Esophagus squamous epithelium (tissue), 5 donors: ENCODE data around the gene SERINC3. TPM values are rescaled to one million over a fixed set of nuclear protein-coding genes. Genes with fewer than 3 reads are reported as not detected.

Experiments
- DNase-seq: peaks from one replicate; lab custom pipeline; 2025; lab: John Stamatoyannopoulos, UW
- H3K27ac ChIP-seq, 4 donors: fragments of 200-600 bp; sonication (generic); one replicate each; pipeline ENCODE4 v1.5.1; 2016 to 2019; ENCODE audit warnings: mild to moderate bottlenecking in 1 of 4
- H3K27me3 ChIP-seq, 4 donors: fragments of 200-600 bp; sonication (generic); 1 replicate in 3 of 4; 2 replicates in 1 of 4; pipeline versions ENCODE4 v1.5.1 to v1.6.0; 2017 to 2021; ENCODE audit warnings: antibody characterized with exemption in 1 of 4
- H3K36me3 ChIP-seq, 3 donors: fragments of 200-600 bp; sonication (generic); one replicate each; pipeline ENCODE4 v1.5.1; 2016 to 2019
- H3K4me1 ChIP-seq, 3 donors: fragments of 200-600 bp; sonication (generic); one replicate each; pipeline ENCODE4 v1.5.1; 2017 to 2019
- H3K4me3 ChIP-seq, 4 donors: fragments of 200-600 bp; sonication (generic); 1 replicate in 3 of 4; 2 replicates in 1 of 4; pipeline ENCODE4 v1.5.1; 2016 to 2019; ENCODE audit warnings: mild to moderate bottlenecking in 2 of 4, moderate library complexity in 1 of 4
- H3K9me3 ChIP-seq, 3 donors: fragments of 200-600 bp; sonication (generic); one replicate each; pipeline ENCODE4 v1.5.1; 2016 to 2019
- POLR2A ChIP-seq, 4 donors: fragments of 450-650 bp; IDR thresholded peaks; one replicate each; pipeline ENCODE4 v1.6.1; 2017; ENCODE audit warnings: antibody characterized with exemption in 4 of 4, mild to moderate bottlenecking in 4 of 4, moderate library complexity in 3 of 4
- WGBS, 2 donors: methylation state at CpG; one replicate each; pipeline ENCODE4 v1.1.5; 2018; 5-methylcytosine and 5-hydroxymethylcytosine counted together
- intact Hi-C: fragments of 100-400 bp; cut with DNase I; formaldehyde crosslinking; loops from one replicate; pipeline ENCODE4 v1.15.0; 2022
- total RNA-seq, 4 donors: library from RNA; depleted of rRNA; stranded (reverse); fragments of >200 nt; gene quantifications; one replicate each; pipeline ENCODE4 v1.1.0, GENCODE V29; 2016
- TF ChIP-seq, protein P1 (sequence below), 6 experiments: fragments of 450-650 bp in 4 of 6; fragments of 200-600 bp in 2 of 6; sonication (generic) in 2 of 6; IDR thresholded peaks; one replicate each; pipeline ENCODE4 v1.5.1; 2016 to 2019; ENCODE audit warnings: antibody characterized with exemption in 6 of 6, mild to moderate bottlenecking in 4 of 6, moderate library complexity in 4 of 6
- donor health status: DM: yes; HTN: yes; CAD: no.

The SERINC3 gene
- total RNA-seq, 4 donors from 2014 or later = 41.7 to 83.9 (median 59.4) TPM

DNA sequence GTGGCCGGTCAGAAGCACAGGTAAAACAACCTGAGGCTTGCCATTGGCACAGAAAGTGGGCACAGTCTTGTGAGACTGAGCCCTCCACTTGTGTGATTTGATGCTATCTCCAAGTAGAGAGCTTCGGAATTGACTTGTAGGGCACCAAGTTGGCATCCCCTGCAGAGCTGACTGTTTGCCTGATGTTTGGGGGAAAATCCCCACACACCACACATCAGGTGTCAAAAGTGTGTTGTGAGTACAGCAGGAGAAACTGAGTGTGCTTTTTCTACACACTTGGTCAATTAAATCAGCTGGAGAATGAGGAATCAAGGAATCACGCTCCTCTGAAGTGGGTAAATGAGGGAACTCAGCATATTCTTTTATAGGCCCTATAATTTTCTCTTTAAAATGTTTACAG is 989 bp downstream of the SERINC3 start:
- TF ChIP-seq, protein P1, sequence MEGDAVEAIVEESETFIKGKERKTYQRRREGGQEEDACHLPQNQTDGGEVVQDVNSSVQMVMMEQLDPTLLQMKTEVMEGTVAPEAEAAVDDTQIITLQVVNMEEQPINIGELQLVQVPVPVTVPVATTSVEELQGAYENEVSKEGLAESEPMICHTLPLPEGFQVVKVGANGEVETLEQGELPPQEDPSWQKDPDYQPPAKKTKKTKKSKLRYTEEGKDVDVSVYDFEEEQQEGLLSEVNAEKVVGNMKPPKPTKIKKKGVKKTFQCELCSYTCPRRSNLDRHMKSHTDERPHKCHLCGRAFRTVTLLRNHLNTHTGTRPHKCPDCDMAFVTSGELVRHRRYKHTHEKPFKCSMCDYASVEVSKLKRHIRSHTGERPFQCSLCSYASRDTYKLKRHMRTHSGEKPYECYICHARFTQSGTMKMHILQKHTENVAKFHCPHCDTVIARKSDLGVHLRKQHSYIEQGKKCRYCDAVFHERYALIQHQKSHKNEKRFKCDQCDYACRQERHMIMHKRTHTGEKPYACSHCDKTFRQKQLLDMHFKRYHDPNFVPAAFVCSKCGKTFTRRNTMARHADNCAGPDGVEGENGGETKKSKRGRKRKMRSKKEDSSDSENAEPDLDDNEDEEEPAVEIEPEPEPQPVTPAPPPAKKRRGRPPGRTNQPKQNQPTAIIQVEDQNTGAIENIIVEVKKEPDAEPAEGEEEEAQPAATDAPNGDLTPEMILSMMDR (IDR thresholded peaks at IDR 0.05) = no peak
- no peak for TF ChIP-seq POLR2A (IDR thresholded peaks at IDR 0.05)
- peaks cover 3 to 62% (median 39%) of the 10 kb centered on the region in 3 donors for H3K4me1 ChIP-seq

DNA sequence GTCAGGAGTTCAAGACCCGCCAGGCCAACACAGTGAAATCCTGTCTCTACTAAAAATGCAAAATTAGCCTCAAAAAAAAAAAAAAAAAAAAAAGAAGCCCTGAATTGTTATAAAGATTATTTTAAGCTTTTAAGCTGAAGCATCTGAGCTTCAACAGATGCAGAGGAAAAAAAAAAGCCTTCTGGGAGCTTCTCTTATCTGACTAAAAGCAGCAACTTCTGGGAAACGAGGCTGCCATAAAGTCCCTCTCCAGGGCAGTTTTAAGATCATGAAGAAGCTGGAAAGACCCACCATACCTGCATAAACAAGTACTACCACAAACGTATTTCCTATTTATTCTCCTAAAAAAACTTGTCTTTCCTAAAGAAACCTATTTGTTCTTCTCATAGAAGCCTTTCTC is 3.6 kb downstream of the SERINC3 start:
- 51 to 52% methylated on average over 3 of the region's 3 CpGs for WGBS, 2 donors
- no peak for TF ChIP-seq POLR2A (IDR thresholded peaks at IDR 0.05)
- TF ChIP-seq, protein P1 (IDR thresholded peaks at IDR 0.05) = no peak
- peaks cover 0 to 25% (median 0%) of the 10 kb centered on the region in 3 donors for H3K36me3 ChIP-seq
- no peaks in the 10 kb centered on the region for H3K27me3 ChIP-seq
- H3K4me1 ChIP-seq = peaks cover 3 to 87% (median 46%) of the 10 kb centered on the region in 3 donors
- no peaks in the 10 kb centered on the region for H3K9me3 ChIP-seq
- intact Hi-C loops = no loop called here
- DNase-seq = no peak
- peak overlapping the region in 2 of 4 donors; percentile 34 to 37 for H3K27ac ChIP-seq
- no peak overlapping the region for H3K4me3 ChIP-seq

More for the DNA sequence above, 989 bp downstream of the SERINC3 start:
- DNase-seq = no peak
- peak overlapping the region; percentile 97 to 100 (median 98) for H3K27ac ChIP-seq
- no peaks in the 10 kb centered on the region for H3K9me3 ChIP-seq
- H3K27me3 ChIP-seq = no peaks in the 10 kb centered on the region
- H3K36me3 ChIP-seq = peaks cover 0 to 11% (median 0%) of the 10 kb centered on the region in 3 donors
- intact Hi-C loops = no loop called here
- WGBS, 2 donors = 47 to 71% methylated on average over 3 of the region's 3 CpGs
- H3K4me3 ChIP-seq = peak overlapping the region; percentile 81 to 100 (median 91)

DNA sequence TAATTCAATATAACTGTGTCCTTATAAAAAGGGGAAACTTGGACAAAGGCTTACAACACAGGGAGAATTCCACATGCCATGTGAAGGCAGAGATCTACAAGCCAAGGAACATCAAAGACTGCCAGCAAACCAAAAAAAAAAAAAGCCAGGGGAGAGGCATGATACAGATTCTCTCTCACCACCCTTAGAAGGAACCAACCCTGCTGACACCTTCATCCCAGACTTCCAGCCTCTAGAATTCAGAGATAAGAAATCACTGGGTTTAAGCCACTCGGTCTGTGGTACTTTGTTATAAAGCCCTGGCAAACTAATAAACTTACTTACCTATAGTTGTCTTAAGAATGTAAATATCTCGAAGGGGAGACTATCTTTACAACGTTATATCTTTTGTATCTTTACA is 4.4 kb downstream of the SERINC3 start:
- H3K9me3 ChIP-seq = no peaks in the 10 kb centered on the region
- TF ChIP-seq, protein P1 (IDR thresholded peaks at IDR 0.05) = no peak
- TF ChIP-seq POLR2A (IDR thresholded peaks at IDR 0.05) = no peak
- peak overlapping the region in 3 of 4 donors; percentile 15 to 37 (median 34) for H3K27ac ChIP-seq
- peaks cover 3 to 88% (median 46%) of the 10 kb centered on the region in 3 donors for H3K4me1 ChIP-seq
- peaks cover 0 to 33% (median 0%) of the 10 kb centered on the region in 3 donors for H3K36me3 ChIP-seq
- intact Hi-C loops = no loop called here
- H3K4me3 ChIP-seq = no peak overlapping the region
- 51 to 76% methylated on average over 3 of the region's 3 CpGs for WGBS, 2 donors
- no peaks in the 10 kb centered on the region for H3K27me3 ChIP-seq
- no peak for DNase-seq

- H3K27ac ChIP-seq = peak overlapping the region in 3 of 4 donors; percentile 5 to 34 (median 19)
- no peak overlapping the region for H3K4me3 ChIP-seq
- no peaks in the 10 kb centered on the region for H3K9me3 ChIP-seq
- H3K27me3 ChIP-seq = no peaks in the 10 kb centered on the region
- no peak for DNase-seq
- peaks cover 3 to 84% (median 46%) of the 10 kb centered on the region in 3 donors for H3K4me1 ChIP-seq
- intact Hi-C loops = no loop called here
- WGBS, 2 donors = 50 to 60% methylated on average over 4 to 7 of the region's 7 CpGs
- peaks cover 0 to 42% (median 5%) of the 10 kb centered on the region in 3 donors for H3K36me3 ChIP-seq
- TF ChIP-seq, protein P1 (IDR thresholded peaks at IDR 0.05) = no peak
- TF ChIP-seq POLR2A (IDR thresholded peaks at IDR 0.05) = no peak
Measured at GRCh38 chr20:44516491-44516890, 5.4 kb downstream of the SERINC3 start.

- H3K9me3 ChIP-seq = no peaks in the 10 kb centered on the region
- H3K36me3 ChIP-seq = peaks cover 10 to 68% (median 17%) of the 10 kb centered on the region in 3 donors
- H3K27ac ChIP-seq = no peak overlapping the region
- WGBS, 2 donors = 84 to 86% methylated on average over 10 of the region's 10 CpGs
- H3K4me3 ChIP-seq = no peak overlapping the region
- no peak for TF ChIP-seq POLR2A (IDR thresholded peaks at IDR 0.05)
- TF ChIP-seq, protein P1 (IDR thresholded peaks at IDR 0.05) = no peak
- peaks cover 0 to 59% (median 27%) of the 10 kb centered on the region in 3 donors for H3K4me1 ChIP-seq
- intact Hi-C loops = no loop called here
- H3K27me3 ChIP-seq = no peaks in the 10 kb centered on the region
- DNase-seq = no peak
Measured at GRCh38 chr20:44513871-44514270, 8.0 kb downstream of the SERINC3 start.
